Measurements from ENCODE around the gene ALG3. TPM values are rescaled to one million over a fixed set of nuclear protein-coding genes. Genes with fewer than 3 reads are reported as not detected.

Gene ALG3
- total and polyA plus RNA-seq, 9 of the 15 experiments (the other 6 are each of a cell fraction or from before 2014, with no cell fraction given) = 37.5 to 107 (median 80.1) TPM

DNA sequence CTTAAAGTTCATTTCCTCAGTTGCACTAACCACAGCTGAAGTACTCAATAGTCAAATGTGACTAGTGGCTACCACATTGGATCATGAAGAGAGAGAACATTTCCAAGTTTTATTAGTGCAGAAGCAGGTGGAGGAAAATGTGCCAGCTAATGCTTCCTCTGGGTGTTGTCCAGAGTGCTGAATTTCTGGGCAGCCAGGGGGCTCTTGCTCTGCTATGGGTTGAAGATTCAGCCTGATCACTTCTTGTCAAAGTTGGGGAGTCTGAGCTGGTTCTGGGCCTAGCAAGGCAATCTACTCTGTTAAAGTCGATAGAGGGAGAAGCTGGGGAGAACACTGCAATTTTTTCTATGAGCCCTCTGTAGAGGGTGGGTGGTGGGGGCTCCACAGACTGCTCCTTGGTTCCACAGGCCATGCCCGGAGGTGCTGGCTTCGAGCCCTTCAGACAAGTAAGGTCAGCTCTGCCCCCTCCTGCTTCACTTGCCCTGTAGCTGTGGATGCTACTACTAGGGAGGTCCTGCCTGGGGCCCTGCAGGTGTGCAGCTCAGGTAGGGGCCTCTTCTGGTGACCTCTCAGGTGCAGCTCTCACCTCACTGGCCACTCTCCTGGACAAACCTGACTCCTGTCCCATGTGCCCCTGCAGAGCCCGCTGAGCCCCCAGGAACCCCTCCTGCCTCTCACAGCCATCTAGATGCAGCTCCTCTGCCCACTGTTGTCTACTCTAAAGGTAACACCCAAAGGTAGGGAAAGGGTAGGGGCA lies 8.2 kb downstream of the ALG3 start (continued):
- TF ChIP-seq, protein P1, sequence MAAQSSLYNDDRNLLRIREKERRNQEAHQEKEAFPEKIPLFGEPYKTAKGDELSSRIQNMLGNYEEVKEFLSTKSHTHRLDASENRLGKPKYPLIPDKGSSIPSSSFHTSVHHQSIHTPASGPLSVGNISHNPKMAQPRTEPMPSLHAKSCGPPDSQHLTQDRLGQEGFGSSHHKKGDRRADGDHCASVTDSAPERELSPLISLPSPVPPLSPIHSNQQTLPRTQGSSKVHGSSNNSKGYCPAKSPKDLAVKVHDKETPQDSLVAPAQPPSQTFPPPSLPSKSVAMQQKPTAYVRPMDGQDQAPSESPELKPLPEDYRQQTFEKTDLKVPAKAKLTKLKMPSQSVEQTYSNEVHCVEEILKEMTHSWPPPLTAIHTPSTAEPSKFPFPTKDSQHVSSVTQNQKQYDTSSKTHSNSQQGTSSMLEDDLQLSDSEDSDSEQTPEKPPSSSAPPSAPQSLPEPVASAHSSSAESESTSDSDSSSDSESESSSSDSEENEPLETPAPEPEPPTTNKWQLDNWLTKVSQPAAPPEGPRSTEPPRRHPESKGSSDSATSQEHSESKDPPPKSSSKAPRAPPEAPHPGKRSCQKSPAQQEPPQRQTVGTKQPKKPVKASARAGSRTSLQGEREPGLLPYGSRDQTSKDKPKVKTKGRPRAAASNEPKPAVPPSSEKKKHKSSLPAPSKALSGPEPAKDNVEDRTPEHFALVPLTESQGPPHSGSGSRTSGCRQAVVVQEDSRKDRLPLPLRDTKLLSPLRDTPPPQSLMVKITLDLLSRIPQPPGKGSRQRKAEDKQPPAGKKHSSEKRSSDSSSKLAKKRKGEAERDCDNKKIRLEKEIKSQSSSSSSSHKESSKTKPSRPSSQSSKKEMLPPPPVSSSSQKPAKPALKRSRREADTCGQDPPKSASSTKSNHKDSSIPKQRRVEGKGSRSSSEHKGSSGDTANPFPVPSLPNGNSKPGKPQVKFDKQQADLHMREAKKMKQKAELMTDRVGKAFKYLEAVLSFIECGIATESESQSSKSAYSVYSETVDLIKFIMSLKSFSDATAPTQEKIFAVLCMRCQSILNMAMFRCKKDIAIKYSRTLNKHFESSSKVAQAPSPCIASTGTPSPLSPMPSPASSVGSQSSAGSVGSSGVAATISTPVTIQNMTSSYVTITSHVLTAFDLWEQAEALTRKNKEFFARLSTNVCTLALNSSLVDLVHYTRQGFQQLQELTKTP (IDR thresholded peaks at IDR 0.05; ENCODE audit: low read depth in 1 of 2, partially characterized antibody in 2 of 2) = peak in 1 of 2 experiments; percentile 70
- TF ChIP-seq MYNN (IDR thresholded peaks at IDR 0.05) (peak; percentile 31; the same call in 1 of the 2 replicates), MYNN (CRISPR knock-in tag; IDR thresholded peaks at IDR 0.05) (no peak), FOXP1 (CRISPR knock-in tag; IDR thresholded peaks at IDR 0.05) (peak; percentile 28; the same call in 1 of the 2 replicates)

DNA sequence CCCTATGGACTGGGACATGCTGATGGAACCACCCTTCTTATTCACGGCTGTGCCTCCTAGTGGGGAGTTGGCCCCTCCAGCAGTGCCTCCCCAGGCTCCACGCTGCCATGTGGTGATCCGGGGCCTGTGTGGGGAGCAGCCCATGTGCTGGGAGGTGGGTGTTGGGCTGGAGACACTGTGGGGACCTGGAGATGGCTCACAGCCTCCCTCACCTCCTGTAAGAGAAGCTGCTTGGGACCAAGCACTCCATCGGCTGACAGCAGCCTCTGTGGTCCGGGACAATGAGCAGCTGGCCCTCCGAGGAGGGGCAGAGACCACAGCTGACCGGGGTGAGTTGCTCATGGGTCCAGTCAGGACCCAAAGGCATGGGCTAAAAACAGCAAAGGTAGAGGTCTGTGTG lies 9.1 kb downstream of the ALG3 start:
- POLR2A ChIA-PET = interaction anchor here (1.2 to 1.6 kb wide), 3 partner anchors 10 to 56 kb away, joined by 3 to 9 read pairs (median 6); partner anchors contain the start of gene VWA5B2
- intact Hi-C loops (cut with micrococcal nuclease) (loop anchor here (5.0 to 10.0 kb wide), 2 partner anchors 92 to 195 kb away; no protein-coding TSS in a partner anchor), in situ Hi-C loops (cut with MboI) (loop anchor here (10.0 kb wide), 1 partner anchor 225 kb away; the partner anchor contains the start of gene ABCC5)
- H3K36me3 ChIP-seq (ENCODE audit: control insufficient read depth, insufficient read depth, low read length) = peaks cover 28% of the 10 kb centered on the region; the same call in 2 of the 3 replicates
- H3K9me3 ChIP-seq (replicated peaks; ENCODE audit: control insufficient read depth, insufficient read depth, low read depth, low read length) = no peaks in the 10 kb centered on the region
- DNase-seq (ENCODE audit: extremely low read depth in 1 of 4, low spot score in 3 of 4) (no peak), ATAC-seq (no peak), FAIRE-seq (no peak)
- no peak overlapping the region for H3K4me3 ChIP-seq
- CTCF ChIA-PET (ENCODE audit: low intra/inter-chr PET ratio) = interaction anchor here (0.6 to 1.1 kb wide), 2 partner anchors 106 to 342 kb away, joined by 3 read pairs; no protein-coding TSS in a partner anchor
- 36% methylated on average over 6 of the region's 7 CpGs for WGBS (ENCODE audit: insufficient coverage, low coverage, missing lambda C conversion rate)
- TF ChIP-seq SUPT5H (IDR thresholded peaks at IDR 0.05) (no peak), POLR2G (IDR thresholded peaks at IDR 0.05; ENCODE audit: low read depth, low read length) (peak; percentile 61)
- TF ChIP-seq, protein P2, sequence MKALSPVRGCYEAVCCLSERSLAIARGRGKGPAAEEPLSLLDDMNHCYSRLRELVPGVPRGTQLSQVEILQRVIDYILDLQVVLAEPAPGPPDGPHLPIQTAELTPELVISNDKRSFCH (CRISPR knock-in tag; IDR thresholded peaks at IDR 0.05) = no peak
- TF ChIP-seq, protein P2 (tag; IDR thresholded peaks at IDR 0.05) = no peak
- no peaks in the 10 kb centered on the region for H3K9me1 ChIP-seq (ENCODE audit: control insufficient read depth, insufficient read depth, low read length)
- H3K4me1 ChIP-seq (replicated peaks in 1 of 2; ENCODE audit: control insufficient read depth in 2 of 2, insufficient read depth in 2 of 2, low read length in 2 of 2) = peaks cover 0 to 24% of the 10 kb centered on the region in 2 experiments; a peak in 3 of 5 replicates
- H3K27ac ChIP-seq (ENCODE audit: extremely low read depth, low read depth, low read length) = no peak overlapping the region
- no TSS peak for BruUV-seq (replicated peaks)
- no peak overlapping the region for H2AFZ ChIP-seq (ENCODE audit: low read depth, low read length)
- peaks cover 0 to 18% of the 10 kb centered on the region in 2 experiments; a peak in 2 of 5 replicates for H3K27me3 ChIP-seq (ENCODE audit: control insufficient read depth in 2 of 2, insufficient read depth in 2 of 2, low read length in 2 of 2)
- no peak overlapping the region for H3K4me2 ChIP-seq (ENCODE audit: insufficient read depth, low read length)
- no peaks in the 10 kb centered on the region for H3K79me2 ChIP-seq (ENCODE audit: control insufficient read depth, insufficient read depth, low read length)
- peaks cover 27% of the 10 kb centered on the region for H4K20me1 ChIP-seq (replicated peaks; ENCODE audit: control insufficient read depth, insufficient read depth, low read length)
- H3K9ac ChIP-seq (ENCODE audit: insufficient read depth in 1 of 2, low read depth in 2 of 2, low read length in 2 of 2) = no peak overlapping the region

Measured in K562 (cell line).